Measurements from ENCODE around the gene CMTR1. TPM values are rescaled to one million over a fixed set of nuclear protein-coding genes. Genes with fewer than 3 reads are reported as not detected.

Gene CMTR1
- total RNA-seq, 1 experiment from 2014 or later = 28.7 TPM

DNA sequence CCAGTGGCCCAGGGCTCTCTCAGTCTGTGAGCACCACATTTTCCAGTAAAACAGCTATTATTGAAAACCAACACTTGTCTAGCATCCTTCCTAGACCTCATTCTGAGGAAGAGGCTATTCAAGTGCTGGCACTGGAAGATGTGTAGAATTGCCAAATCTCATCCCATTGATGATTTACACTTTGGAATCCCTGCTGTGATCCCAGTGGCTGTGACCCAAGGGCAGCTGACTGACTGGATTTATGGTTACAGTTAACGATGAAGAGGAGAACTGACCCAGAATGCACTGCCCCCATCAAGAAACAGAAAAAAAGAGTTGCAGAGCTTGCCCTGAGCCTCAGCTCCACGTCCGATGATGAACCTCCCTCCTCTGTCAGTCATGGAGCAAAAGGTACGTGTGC lies 2.4 kb downstream of the CMTR1 start:
- ChIA-PET POLR2A (no interaction called here), RAD21 (ENCODE audit: low non-redundant PET in 1 of 2, low total read pairs in 2 of 2, uncharacterized antibody in 2 of 2, unreplicated experiment in 2 of 2) (no interaction called here), CTCF (no interaction called here)
- H3K36me3 ChIP-seq (ENCODE audit: control insufficient read depth in 1 of 2, insufficient read depth in 2 of 2, low read length in 2 of 2) = peaks cover 2 to 10% of the 10 kb centered on the region in 2 experiments; a peak in 1 of 4 replicates
- TF ChIP-seq, protein P1, sequence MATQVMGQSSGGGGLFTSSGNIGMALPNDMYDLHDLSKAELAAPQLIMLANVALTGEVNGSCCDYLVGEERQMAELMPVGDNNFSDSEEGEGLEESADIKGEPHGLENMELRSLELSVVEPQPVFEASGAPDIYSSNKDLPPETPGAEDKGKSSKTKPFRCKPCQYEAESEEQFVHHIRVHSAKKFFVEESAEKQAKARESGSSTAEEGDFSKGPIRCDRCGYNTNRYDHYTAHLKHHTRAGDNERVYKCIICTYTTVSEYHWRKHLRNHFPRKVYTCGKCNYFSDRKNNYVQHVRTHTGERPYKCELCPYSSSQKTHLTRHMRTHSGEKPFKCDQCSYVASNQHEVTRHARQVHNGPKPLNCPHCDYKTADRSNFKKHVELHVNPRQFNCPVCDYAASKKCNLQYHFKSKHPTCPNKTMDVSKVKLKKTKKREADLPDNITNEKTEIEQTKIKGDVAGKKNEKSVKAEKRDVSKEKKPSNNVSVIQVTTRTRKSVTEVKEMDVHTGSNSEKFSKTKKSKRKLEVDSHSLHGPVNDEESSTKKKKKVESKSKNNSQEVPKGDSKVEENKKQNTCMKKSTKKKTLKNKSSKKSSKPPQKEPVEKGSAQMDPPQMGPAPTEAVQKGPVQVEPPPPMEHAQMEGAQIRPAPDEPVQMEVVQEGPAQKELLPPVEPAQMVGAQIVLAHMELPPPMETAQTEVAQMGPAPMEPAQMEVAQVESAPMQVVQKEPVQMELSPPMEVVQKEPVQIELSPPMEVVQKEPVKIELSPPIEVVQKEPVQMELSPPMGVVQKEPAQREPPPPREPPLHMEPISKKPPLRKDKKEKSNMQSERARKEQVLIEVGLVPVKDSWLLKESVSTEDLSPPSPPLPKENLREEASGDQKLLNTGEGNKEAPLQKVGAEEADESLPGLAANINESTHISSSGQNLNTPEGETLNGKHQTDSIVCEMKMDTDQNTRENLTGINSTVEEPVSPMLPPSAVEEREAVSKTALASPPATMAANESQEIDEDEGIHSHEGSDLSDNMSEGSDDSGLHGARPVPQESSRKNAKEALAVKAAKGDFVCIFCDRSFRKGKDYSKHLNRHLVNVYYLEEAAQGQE (IDR thresholded peaks at IDR 0.05; ENCODE audit: low read depth) = no peak
- no peak for TF ChIP-seq CEBPB (IDR thresholded peaks at IDR 0.05; ENCODE audit: low read depth)
- TF ChIP-seq, protein P2, sequence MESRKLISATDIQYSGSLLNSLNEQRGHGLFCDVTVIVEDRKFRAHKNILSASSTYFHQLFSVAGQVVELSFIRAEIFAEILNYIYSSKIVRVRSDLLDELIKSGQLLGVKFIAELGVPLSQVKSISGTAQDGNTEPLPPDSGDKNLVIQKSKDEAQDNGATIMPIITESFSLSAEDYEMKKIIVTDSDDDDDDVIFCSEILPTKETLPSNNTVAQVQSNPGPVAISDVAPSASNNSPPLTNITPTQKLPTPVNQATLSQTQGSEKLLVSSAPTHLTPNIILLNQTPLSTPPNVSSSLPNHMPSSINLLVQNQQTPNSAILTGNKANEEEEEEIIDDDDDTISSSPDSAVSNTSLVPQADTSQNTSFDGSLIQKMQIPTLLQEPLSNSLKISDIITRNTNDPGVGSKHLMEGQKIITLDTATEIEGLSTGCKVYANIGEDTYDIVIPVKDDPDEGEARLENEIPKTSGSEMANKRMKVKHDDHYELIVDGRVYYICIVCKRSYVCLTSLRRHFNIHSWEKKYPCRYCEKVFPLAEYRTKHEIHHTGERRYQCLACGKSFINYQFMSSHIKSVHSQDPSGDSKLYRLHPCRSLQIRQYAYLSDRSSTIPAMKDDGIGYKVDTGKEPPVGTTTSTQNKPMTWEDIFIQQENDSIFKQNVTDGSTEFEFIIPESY (IDR thresholded peaks at IDR 0.05; ENCODE audit: extremely low read depth, insufficient replicate concordance, low read length) = no peak
- no peak for TF ChIP-seq TCF7L2 (IDR thresholded peaks at IDR 0.05; ENCODE audit: borderline replicate concordance, extremely low read depth, insufficient read depth, insufficient read length)
- TF ChIP-seq, protein P3, sequence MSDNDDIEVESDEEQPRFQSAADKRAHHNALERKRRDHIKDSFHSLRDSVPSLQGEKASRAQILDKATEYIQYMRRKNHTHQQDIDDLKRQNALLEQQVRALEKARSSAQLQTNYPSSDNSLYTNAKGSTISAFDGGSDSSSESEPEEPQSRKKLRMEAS (IDR thresholded peaks at IDR 0.05) = no peak
- no peak for TF ChIP-seq EZH2phosphoT487 (IDR thresholded peaks at IDR 0.05; ENCODE audit: borderline replicate concordance)
- no peak for TF ChIP-seq SP1 (IDR thresholded peaks at IDR 0.05; ENCODE audit: low read depth)
- TF ChIP-seq RAD21 (IDR thresholded peaks at IDR 0.05; ENCODE audit: low read depth) = no peak
- no peak for TF ChIP-seq SIN3A (IDR thresholded peaks at IDR 0.05; ENCODE audit: low read depth)
- TF ChIP-seq, protein P4, sequence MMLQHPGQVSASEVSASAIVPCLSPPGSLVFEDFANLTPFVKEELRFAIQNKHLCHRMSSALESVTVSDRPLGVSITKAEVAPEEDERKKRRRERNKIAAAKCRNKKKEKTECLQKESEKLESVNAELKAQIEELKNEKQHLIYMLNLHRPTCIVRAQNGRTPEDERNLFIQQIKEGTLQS (IDR thresholded peaks at IDR 0.05) = no peak
- no peak for TF ChIP-seq CBX3 (IDR thresholded peaks at IDR 0.05; ENCODE audit: low read depth)
- no peak for TF ChIP-seq JUND (IDR thresholded peaks at IDR 0.05)
- no peak for TF ChIP-seq SRF (IDR thresholded peaks at IDR 0.05; ENCODE audit: low read depth)
- no peak for TF ChIP-seq FOSL1 (IDR thresholded peaks at IDR 0.05; ENCODE audit: low read depth)
- no peak for TF ChIP-seq ZNF274 (IDR thresholded peaks at IDR 0.05; ENCODE audit: low read depth, low read length)
- no peak for TF ChIP-seq ELF1 (IDR thresholded peaks at IDR 0.05; ENCODE audit: borderline replicate concordance, low read depth)
- TF ChIP-seq EZH2 (IDR thresholded peaks at IDR 0.05) = no peak
- no peak for TF ChIP-seq EGR1 (IDR thresholded peaks at IDR 0.05; ENCODE audit: low read depth)
- TF ChIP-seq POLR2AphosphoS5 (IDR thresholded peaks at IDR 0.05; ENCODE audit: low read depth, low read length) = no peak
- TF ChIP-seq ZFX (IDR thresholded peaks at IDR 0.05) = no peak
- H3K27me3 ChIP-seq (ENCODE audit: insufficient read depth, low read length) = no peaks in the 10 kb centered on the region
- no peak overlapping the region for H2AFZ ChIP-seq (ENCODE audit: low read depth, low read length, poor library complexity, severe bottlenecking)
- no peak overlapping the region for H3K4me2 ChIP-seq (ENCODE audit: low read length)
- no peaks in the 10 kb centered on the region for H3K9me2 ChIP-seq (ENCODE audit: insufficient read depth)
- no peak for ATAC-seq
- no peaks in the 10 kb centered on the region for H4K20me1 ChIP-seq (ENCODE audit: insufficient read depth)
- no peaks in the 10 kb centered on the region for H3K9me3 ChIP-seq (ENCODE audit: control insufficient read depth in 1 of 2, insufficient read depth in 1 of 2, low read depth in 1 of 2, low read length in 2 of 2)
- peaks cover 5 to 18% of the 10 kb centered on the region in 2 experiments; a peak in 2 of 4 replicates for H3K4me1 ChIP-seq (ENCODE audit: control insufficient read depth in 1 of 2, insufficient read depth in 2 of 2, low read length in 2 of 2)
- H3K4me3 ChIP-seq (replicated peaks in 1 of 2; ENCODE audit: low read depth in 1 of 2, low read length in 2 of 2) = no peak overlapping the region
- intact Hi-C loops (cut with micrococcal nuclease) = no loop called here
- H3K9ac ChIP-seq (ENCODE audit: low read length) = no peak overlapping the region
- DNase-seq (ENCODE audit: low read depth, low spot score) = no peak
- H3K79me2 ChIP-seq (ENCODE audit: insufficient read depth, low read length) = peaks cover 19% of the 10 kb centered on the region
- BruUV-seq (replicated peaks) = no TSS peak
- no peak overlapping the region for H3K27ac ChIP-seq (ENCODE audit: low read depth, low read length)

All from HCT116 (cell line).